IMR-90 (cell line): ENCODE data around the gene TBCD. TPM values are rescaled to one million over a fixed set of nuclear protein-coding genes. Genes with fewer than 3 reads are reported as not detected.

Experiments used
- ATAC-seq: fragments of 200-7000 bp; cut with Tn5 transposase; 2 replicates; pipeline ENCODE4 v1.9.1; 2020; ENCODE audit warnings: low read depth, mild to moderate bottlenecking, moderate library complexity
- BruUV-seq: library from RNA; stranded (reverse); fragments of 400-500 nt; replicated peaks from 2 replicates; lab custom pipeline; 2021; lab: Mats Ljungman, UMichigan
- CTCF ChIA-PET: fragments of 300-600 bp; formaldehyde crosslinking; extraction: SDS; loops from one replicate; lab custom pipeline; 2021; ENCODE audit warnings: antibody characterized with exemption; lab: Yijun Ruan, JAX
- POLR2A ChIA-PET: fragments of 300-600 bp; sonication (Branson Sonifier 250); formaldehyde crosslinking; loops from one replicate; lab custom pipeline; 2022; ENCODE audit warnings: antibody characterized with exemption; ENCODE audit not compliant: unreplicated experiment; lab: Charles Lee
- DNase-seq: peaks from one replicate; pipeline ENCODE4 v3.0.0; 2013
- H2AFZ ChIP-seq: replicated peaks from 2 replicates; pipeline ENCODE3; 2013; ENCODE audit warnings: low read length, mild to moderate bottlenecking; ENCODE audit not compliant: poor library complexity
- H2AK5ac ChIP-seq: 2 replicates; pipeline ENCODE4 v1.6.1; 2013; ENCODE audit warnings: low read depth, low read length, inconsistent platforms
- H2AK9ac ChIP-seq: replicated peaks from 2 replicates; pipeline ENCODE3; 2013; ENCODE audit warnings: mild to moderate bottlenecking, low read depth, low read length, moderate library complexity; ENCODE audit not compliant: poor library complexity
- H2BK120ac ChIP-seq: 2 replicates; pipeline ENCODE4 v1.6.1; 2013; ENCODE audit warnings: low read depth, low read length, inconsistent platforms
- H2BK15ac ChIP-seq: 3 replicates; pipeline ENCODE4 v1.6.1; 2013; ENCODE audit warnings: low read depth, low read length, inconsistent platforms
- H2BK20ac ChIP-seq: 2 replicates; pipeline ENCODE4 v1.6.1; 2013; ENCODE audit warnings: low read depth, mild to moderate bottlenecking, inconsistent platforms, low read length, moderate library complexity
- H2BK5ac ChIP-seq: 2 replicates; pipeline ENCODE4 v1.6.1; 2013; ENCODE audit warnings: mild to moderate bottlenecking, low read depth, low read length, inconsistent platforms; ENCODE audit not compliant: poor library complexity, severe bottlenecking
- H3K14ac ChIP-seq: replicated peaks from 2 replicates; pipeline ENCODE4 v1.6.1; 2013; ENCODE audit warnings: low read depth, low read length, inconsistent platforms
- H3K18ac ChIP-seq: 2 replicates; pipeline ENCODE4 v1.6.1; 2013; ENCODE audit warnings: low read depth, low read length, control low read depth
- H3K23ac ChIP-seq: 2 replicates; pipeline ENCODE4 v1.6.1; 2013; ENCODE audit warnings: low read depth, low read length, inconsistent platforms
- H3K27ac ChIP-seq: 2 replicates; pipeline ENCODE4 v1.5.1; 2013; ENCODE audit warnings: mild to moderate bottlenecking, control low read depth, low read length; ENCODE audit not compliant: insufficient read depth
- H3K27me3 ChIP-seq: 2 replicates; pipeline ENCODE4 v1.6.1; 2013; ENCODE audit warnings: low read length; ENCODE audit not compliant: control insufficient read depth, insufficient read depth
- H3K36me3 ChIP-seq: 2 replicates; pipeline ENCODE4 v1.6.1; 2013; ENCODE audit warnings: low read length, mixed read lengths; ENCODE audit not compliant: control insufficient read depth, insufficient read depth
- H3K4ac ChIP-seq: 2 replicates; pipeline ENCODE4 v1.6.1; 2013; ENCODE audit warnings: low read depth, low read length, inconsistent platforms
- H3K4me1 ChIP-seq: 2 replicates; pipeline ENCODE4 v1.6.1; 2013; ENCODE audit warnings: low read length, mixed read lengths; ENCODE audit not compliant: control insufficient read depth, insufficient read depth
- H3K4me2 ChIP-seq: 2 replicates; pipeline ENCODE4 v1.6.1; 2013; ENCODE audit warnings: low read depth, mild to moderate bottlenecking, control low read depth, low read length, moderate library complexity
- H3K4me3 ChIP-seq: 2 replicates; pipeline ENCODE4 v1.5.1; 2013; ENCODE audit warnings: low read depth, mild to moderate bottlenecking, control low read depth, low read length, moderate library complexity; ENCODE audit not compliant: insufficient read depth
- H3K56ac ChIP-seq: 2 replicates; pipeline ENCODE4 v1.6.1; 2013; ENCODE audit warnings: low read length, inconsistent platforms; ENCODE audit not compliant: insufficient read depth; ENCODE audit errors: extremely low read depth
- H3K79me1 ChIP-seq, 2 experiments: 2 replicates each; pipeline ENCODE4 v1.6.1; 2013; ENCODE audit warnings: low read length in 2 of 2, inconsistent platforms in 1 of 2, low read depth in 1 of 2
- H3K9ac ChIP-seq: 2 replicates; pipeline ENCODE4 v1.6.1; 2013; ENCODE audit warnings: low read depth, low read length, control low read depth
- H3K9me1 ChIP-seq: 2 replicates; pipeline ENCODE4 v1.6.1; 2013; ENCODE audit warnings: low read length, inconsistent platforms; ENCODE audit not compliant: insufficient read depth
- H3K9me3 ChIP-seq: 2 replicates; pipeline ENCODE4 v1.6.1; 2013; ENCODE audit warnings: low read length; ENCODE audit not compliant: control insufficient read depth, insufficient read depth
- H4K20me1 ChIP-seq: 2 replicates; pipeline ENCODE4 v1.6.1; 2013; ENCODE audit warnings: low read length, inconsistent platforms; ENCODE audit not compliant: insufficient read depth
- H4K5ac ChIP-seq: 2 replicates; pipeline ENCODE4 v1.6.1; 2013; ENCODE audit warnings: mild to moderate bottlenecking, low read depth, low read length, control low read depth
- H4K8ac ChIP-seq, 2 experiments: 2 replicates each; pipeline ENCODE4 v1.6.1; 2013; ENCODE audit warnings: low read depth in 2 of 2, low read length in 2 of 2, control low read depth in 1 of 2, inconsistent platforms in 1 of 2
- H4K91ac ChIP-seq: 2 replicates; pipeline ENCODE4 v1.6.1; 2013; ENCODE audit warnings: low read depth, low read length, inconsistent platforms; ENCODE audit not compliant: insufficient read depth
- BHLHE40 ChIP-seq: fragments of 150-350 bp; IDR thresholded peaks from 2 replicates; pipeline ENCODE4 v1.6.1; 2016; ENCODE audit warnings: mild to moderate bottlenecking, low read depth, low read length
- CEBPB ChIP-seq: IDR thresholded peaks from 2 replicates; pipeline ENCODE4 v1.6.1; 2012; ENCODE audit warnings: low read depth, low read length, improper control_type of control experiment
- CHD1 ChIP-seq: IDR thresholded peaks from 2 replicates; pipeline ENCODE4 v1.6.1; 2012; ENCODE audit warnings: low read depth, low read length, improper control_type of control experiment
- CTCF ChIP-seq: conservative IDR thresholded peaks from 2 replicates; pipeline ENCODE4 v1.5.1; 2012; ENCODE audit warnings: mild to moderate bottlenecking, low read depth, low read length, improper control_type of control experiment
- ELK1 ChIP-seq: fragments of 150-350 bp; IDR thresholded peaks from 2 replicates; pipeline ENCODE4 v1.6.1; 2016; ENCODE audit warnings: low read depth, mild to moderate bottlenecking, low read length, moderate library complexity, borderline replicate concordance
- FOS ChIP-seq: fragments of 150-350 bp; IDR thresholded peaks from 2 replicates; pipeline ENCODE4 v1.6.1; 2016; ENCODE audit warnings: low read depth, low read length
- MAFK ChIP-seq: IDR thresholded peaks from 2 replicates; pipeline ENCODE4 v1.6.1; 2012; ENCODE audit warnings: low read depth, low read length, improper control_type of control experiment
- MAZ ChIP-seq: IDR thresholded peaks from 2 replicates; pipeline ENCODE4 v1.6.1; 2012; ENCODE audit warnings: low read depth, mild to moderate bottlenecking, low read length, improper control_type of control experiment, moderate library complexity, borderline replicate concordance
- MXI1 ChIP-seq: IDR thresholded peaks from 2 replicates; pipeline ENCODE4 v1.6.1; 2012; ENCODE audit warnings: low read depth, mild to moderate bottlenecking, low read length, moderate library complexity, borderline replicate concordance
- NFE2L2 ChIP-seq: fragments of 150-350 bp; IDR thresholded peaks from 2 replicates; pipeline ENCODE4 v1.6.1; 2016; ENCODE audit warnings: low read depth, mild to moderate bottlenecking, low read length
- POLR2A ChIP-seq: IDR thresholded peaks from 2 replicates; pipeline ENCODE4 v1.6.1; 2012; ENCODE audit warnings: mild to moderate bottlenecking, low read depth, low read length
- RAD21 ChIP-seq: IDR thresholded peaks from 2 replicates; pipeline ENCODE4 v1.6.1; 2012; ENCODE audit warnings: low read length, improper control_type of control experiment
- RCOR1 ChIP-seq: IDR thresholded peaks from 2 replicates; pipeline ENCODE4 v1.6.1; 2012; ENCODE audit warnings: mild to moderate bottlenecking, low read length, improper control_type of control experiment; ENCODE audit not compliant: insufficient replicate concordance
- RFX5 ChIP-seq: IDR thresholded peaks from 2 replicates; pipeline ENCODE4 v1.8.0; 2012; ENCODE audit warnings: low read depth, mild to moderate bottlenecking, low read length, moderate library complexity
- SMC3 ChIP-seq: fragments of 150-350 bp; IDR thresholded peaks from 2 replicates; pipeline ENCODE4 v1.6.1; 2016; ENCODE audit warnings: low read depth, mild to moderate bottlenecking, antibody characterized with exemption, low read length, moderate library complexity
- WGBS, 2 experiments: methylation state at CpG; one replicate each; pipeline versions ENCODE4 v1.1.5 to v1.1.7; 2013; ENCODE audit warnings: missing lambda C conversion rate in 2 of 2; ENCODE audit not compliant: insufficient read length in 1 of 2; ENCODE audit errors: extremely low coverage in 2 of 2; 5-methylcytosine and 5-hydroxymethylcytosine counted together
- dilution Hi-C: fragments of 300-500 bp; cut with HindIII; formaldehyde crosslinking; loops from one replicate; pipeline ENCODE4 v1.14.3; 2018; ENCODE audit warnings: low sequenced_read_pairs; ENCODE audit not compliant: unreplicated experiment
- in situ Hi-C: fragments of 300-500 bp; cut with MboI; formaldehyde crosslinking; loops from 3 replicates; pipeline ENCODE4 v1.14.3; 2019; ENCODE audit warnings: low sequenced_read_pairs, inconsistent platforms, mixed read lengths
- intact Hi-C: fragments of 100-400 bp; cut with micrococcal nuclease; formaldehyde crosslinking; loops from 2 replicates; pipeline ENCODE4 v1.10.0; 2022
- polyA plus RNA-seq, 3 experiments: library from polyadenylated mRNA; depleted of rRNA; stranded (reverse); fragments of >200 nt; gene quantifications; 2 replicates each; pipeline ENCODE4 v1.2.3, GENCODE V29; 2012; ENCODE audit warnings: low replicate concordance in 1 of 3
- total RNA-seq: library from RNA; depleted of rRNA; stranded (reverse); fragments of >200 nt; gene quantifications from 2 replicates; pipeline ENCODE4 v1.2.3, GENCODE V29; 2012
- TF ChIP-seq, protein P1 (sequence below): fragments of 150-350 bp; IDR thresholded peaks from 2 replicates; pipeline ENCODE4 v1.6.1; 2017; ENCODE audit warnings: mild to moderate bottlenecking, antibody characterized with exemption, low read length, low read depth

TBCD gene
- total and polyA plus RNA-seq, 2 of the 4 experiments (the other 2 are of a cell fraction): 21.9 to 54.5 TPM

DNA sequence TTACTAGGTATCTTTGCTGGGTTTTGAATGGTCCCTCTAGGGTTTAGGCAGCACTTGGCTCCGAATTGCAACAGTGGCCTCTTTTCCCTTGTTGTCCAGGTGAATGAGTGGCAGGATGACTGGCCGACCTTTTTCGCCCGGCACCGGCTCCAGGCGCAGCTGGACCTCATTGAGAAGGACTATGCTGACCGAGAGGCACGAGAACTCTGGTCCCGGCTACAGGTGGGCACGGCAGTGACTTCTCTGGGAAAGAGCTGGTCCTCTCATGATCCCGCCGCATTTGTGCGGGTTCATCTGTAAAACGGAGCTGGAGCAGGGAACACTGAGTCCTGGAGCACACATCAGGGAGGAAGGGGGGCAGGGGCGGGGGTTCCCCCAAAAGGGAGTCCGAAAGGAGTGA, 3.1 kb upstream of the TBCD start:
- in situ Hi-C loops: no loop called here
- Histone ChIP-seq H4K91ac (no peak overlapping the region), H3K14ac (no peak overlapping the region), H2AFZ (no peak overlapping the region), H4K20me1 (peaks cover 4% of the 10 kb centered on the region; the same call in 1 of the 2 replicates), H3K56ac (no peak overlapping the region), H3K4me3 (no peak overlapping the region), H3K27me3 (no peaks in the 10 kb centered on the region), H2BK15ac (no peak overlapping the region), H3K9me3 (no peaks in the 10 kb centered on the region; the same call in none of the 2 replicates), H2BK120ac (no peak overlapping the region), H3K36me3 (no peaks in the 10 kb centered on the region), H4K8ac (no peak overlapping the region), H3K79me1 (peaks cover 8 to 14% of the 10 kb centered on the region in 2 experiments), H3K18ac (no peak overlapping the region), H2BK5ac (no peak overlapping the region), H2AK9ac (no peak overlapping the region), H3K27ac (no peak overlapping the region), H3K4me1 (peaks cover 4% of the 10 kb centered on the region), H2AK5ac (no peak overlapping the region), H3K9ac (no peak overlapping the region), H3K4me2 (no peak overlapping the region), H4K5ac (no peak overlapping the region), H2BK20ac (no peak overlapping the region), H3K4ac (no peak overlapping the region), H3K9me1 (no peaks in the 10 kb centered on the region), H3K23ac (no peak overlapping the region)
- 97% methylated on average over 9 of the region's 16 CpGs; no CpG with 5 or more reads in 1 of the 2 experiments for WGBS, 2 experiments
- no TSS peak for BruUV-seq
- dilution Hi-C loops: no loop called here
- ChIA-PET POLR2A (no interaction called here), CTCF (no interaction called here)
- DNase-seq: no peak
- intact Hi-C loops: no loop called here
- no peak for ATAC-seq
- no peak for TF ChIP-seq SMC3
- TF ChIP-seq, protein P1, sequence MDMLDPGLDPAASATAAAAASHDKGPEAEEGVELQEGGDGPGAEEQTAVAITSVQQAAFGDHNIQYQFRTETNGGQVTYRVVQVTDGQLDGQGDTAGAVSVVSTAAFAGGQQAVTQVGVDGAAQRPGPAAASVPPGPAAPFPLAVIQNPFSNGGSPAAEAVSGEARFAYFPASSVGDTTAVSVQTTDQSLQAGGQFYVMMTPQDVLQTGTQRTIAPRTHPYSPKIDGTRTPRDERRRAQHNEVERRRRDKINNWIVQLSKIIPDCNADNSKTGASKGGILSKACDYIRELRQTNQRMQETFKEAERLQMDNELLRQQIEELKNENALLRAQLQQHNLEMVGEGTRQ: no peak
- no peak for TF ChIP-seq MAZ
- TF ChIP-seq MAFK: no peak
- TF ChIP-seq MXI1: no peak
- TF ChIP-seq FOS: no peak
- no peak for TF ChIP-seq CHD1
- TF ChIP-seq CEBPB: no peak
- no peak for TF ChIP-seq RFX5
- TF ChIP-seq RAD21: no peak
- TF ChIP-seq ELK1: no peak
- TF ChIP-seq CTCF: no peak
- TF ChIP-seq RCOR1: no peak
- TF ChIP-seq NFE2L2: no peak
- no peak for TF ChIP-seq POLR2A
- TF ChIP-seq BHLHE40: no peak
